Activated naive CD8-positive, alpha-beta T cell treated with anti-CD3 and anti-CD28 coated beads, Interleukin-2, amount 50 U/mL, for 24 hours (primary cell): ENCODE results near the gene ITIH4.

Experiments
- ATAC-seq: fragments of 150-1000 bp; cut with Tn5 transposase; one replicate; pipeline ENCODE4 v1.10.0; 2021
- DNase-seq: peaks from one replicate; pipeline ENCODE4 v3.0.0; 2021
- H3K27ac Mint-ChIP-seq: one replicate; pipeline ENCODE4 v1.8.0; 2021; ENCODE audit warnings: mild to moderate bottlenecking, mixed read lengths
- H3K27me3 Mint-ChIP-seq: one replicate; pipeline ENCODE4 v1.8.0; 2021; ENCODE audit warnings: mixed read lengths
- H3K36me3 Mint-ChIP-seq: one replicate; pipeline ENCODE4 v1.8.0; 2021; ENCODE audit warnings: low read depth, mixed read lengths
- H3K4me1 Mint-ChIP-seq: one replicate; pipeline ENCODE4 v1.8.0; 2021; ENCODE audit warnings: mixed read lengths
- H3K4me3 Mint-ChIP-seq: one replicate; pipeline ENCODE4 v1.8.0; 2021; ENCODE audit warnings: mild to moderate bottlenecking, moderate library complexity, mixed read lengths
- H3K9me3 Mint-ChIP-seq: one replicate; pipeline ENCODE4 v1.8.0; 2021; ENCODE audit warnings: mixed read lengths

Gene ITIH4

GRCh38 chr3:52830535-52831258 is at the start of gene ITIH4:
Gene ITIH4, minus strand, starts transcription at chr3:52830672. Its CDS starts 30 bp downstream, at chr3:52830642.
- Mint-ChIP-seq H3K27ac (no peak within 1 kb of the TSS), H3K27me3 (no peaks in the 10 kb centered on the region), H3K4me3 (no peak within 1 kb of the TSS), H3K9me3 (no peaks in the 10 kb centered on the region), H3K36me3 (no peaks in the 10 kb centered on the region), H3K4me1 (no peaks in the 10 kb centered on the region)
- no peak for DNase-seq
- ATAC-seq: no peak

GRCh38 chr3:52880047-52880446 is 49.6 kb upstream of the ITIH4 start:
- Mint-ChIP-seq H3K9me3 (no peaks in the 10 kb centered on the region), H3K4me3 (no peak overlapping the region), H3K36me3 (peaks cover 7% of the 10 kb centered on the region), H3K4me1 (peaks cover 16% of the 10 kb centered on the region), H3K27ac (no peak overlapping the region), H3K27me3 (no peaks in the 10 kb centered on the region)
- no peak for DNase-seq
- ATAC-seq: no peak

DNA sequence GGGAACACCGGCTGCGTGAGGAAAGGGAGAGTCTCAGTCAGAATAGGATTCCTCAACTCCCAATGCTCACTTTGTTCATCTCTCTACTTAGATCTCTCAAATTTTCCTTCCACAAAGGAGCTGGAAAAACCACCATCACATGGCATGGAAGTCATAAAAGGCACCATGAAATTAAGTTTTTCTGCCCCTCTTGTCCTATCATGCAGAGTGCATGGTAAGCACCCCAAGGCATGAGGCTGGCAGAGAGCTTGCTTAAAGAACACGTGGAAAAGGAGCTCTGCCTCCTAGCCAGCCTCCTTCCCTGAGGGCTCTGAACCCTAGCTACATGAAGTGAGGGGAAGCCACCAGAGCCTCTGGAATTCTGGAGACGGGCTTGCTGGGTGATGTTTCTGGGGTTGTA is 49.1 kb upstream of the ITIH4 start:
- no peaks in the 10 kb centered on the region for H3K9me3 Mint-ChIP-seq
- H3K27ac Mint-ChIP-seq: no peak overlapping the region
- DNase-seq (no peak), ATAC-seq (no peak)
- no peaks in the 10 kb centered on the region for H3K27me3 Mint-ChIP-seq
- H3K36me3 Mint-ChIP-seq: peaks cover 2% of the 10 kb centered on the region
- H3K4me3 Mint-ChIP-seq: no peak overlapping the region
- peaks cover 20% of the 10 kb centered on the region for H3K4me1 Mint-ChIP-seq

GRCh38 chr3:52879090-52879489 is 48.6 kb upstream of the ITIH4 start:
- Mint-ChIP-seq H3K4me1 (peaks cover 24% of the 10 kb centered on the region), H3K36me3 (no peaks in the 10 kb centered on the region), H3K4me3 (no peak overlapping the region), H3K27ac (no peak overlapping the region), H3K27me3 (no peaks in the 10 kb centered on the region), H3K9me3 (no peaks in the 10 kb centered on the region)
- DNase-seq (no peak), ATAC-seq (no peak)

DNA sequence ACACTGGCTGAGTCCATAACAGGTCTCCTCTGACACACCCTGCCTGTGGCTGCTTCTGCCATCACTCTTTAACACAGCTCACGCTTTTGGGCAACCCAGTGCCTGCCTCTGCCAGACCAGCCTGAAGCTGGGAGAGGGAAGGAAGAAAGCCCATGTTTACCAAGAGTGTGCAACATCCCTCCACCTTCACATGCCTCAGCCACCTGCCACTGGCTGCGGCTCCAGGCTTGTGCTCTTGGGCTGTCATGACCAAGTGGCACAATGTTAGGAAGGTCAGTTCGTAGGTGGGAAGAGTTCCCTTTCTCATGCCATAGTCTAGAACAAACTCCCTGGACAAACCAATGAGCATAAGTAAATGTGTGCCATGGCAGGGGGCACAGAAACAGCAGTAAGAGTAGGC is 46.6 kb upstream of the ITIH4 start:
- Mint-ChIP-seq H3K9me3 (no peaks in the 10 kb centered on the region), H3K27me3 (no peaks in the 10 kb centered on the region), H3K27ac (no peak overlapping the region), H3K4me3 (no peak overlapping the region), H3K4me1 (peaks cover 30% of the 10 kb centered on the region), H3K36me3 (no peaks in the 10 kb centered on the region)
- DNase-seq (no peak), ATAC-seq (no peak)

DNA sequence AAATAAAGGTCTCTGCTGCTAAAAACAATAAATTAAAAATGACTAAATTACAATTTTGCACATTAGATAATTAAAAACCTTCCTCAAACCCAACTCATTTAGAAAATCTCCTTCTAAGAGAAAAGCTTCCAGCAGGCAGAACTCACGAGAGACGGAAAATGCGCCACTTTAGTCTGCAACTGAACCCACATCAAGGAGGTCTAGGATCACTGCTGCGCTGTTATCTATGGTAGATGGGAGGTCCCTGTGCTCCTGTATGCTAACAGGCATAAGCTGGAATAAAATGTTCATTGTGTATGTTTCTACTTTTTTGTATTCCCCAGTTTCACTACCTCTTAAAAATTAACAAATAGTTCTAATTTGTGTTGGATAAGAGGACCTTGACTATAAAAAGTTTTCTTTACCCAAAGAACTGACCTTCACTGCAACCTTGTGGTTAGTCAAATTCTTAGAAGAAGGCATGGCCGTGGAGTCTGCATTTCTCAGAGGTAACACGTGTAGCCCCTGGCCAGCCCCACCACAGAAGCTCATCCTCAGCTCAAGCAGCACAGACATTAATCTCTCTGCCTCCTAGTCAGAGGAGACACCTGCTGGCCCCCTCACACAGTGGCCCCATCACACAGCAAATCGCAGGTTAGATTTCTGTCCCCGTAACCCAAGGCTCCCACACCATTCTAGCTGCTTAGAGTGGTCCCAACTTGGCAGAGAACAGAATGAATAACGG is 44.6 kb upstream of the ITIH4 start:
- Mint-ChIP-seq H3K27ac (peak overlapping the region; percentile 66), H3K27me3 (no peaks in the 10 kb centered on the region), H3K4me1 (peaks cover 28% of the 10 kb centered on the region), H3K9me3 (no peaks in the 10 kb centered on the region), H3K36me3 (no peaks in the 10 kb centered on the region), H3K4me3 (peak overlapping the region; percentile 36)
- ATAC-seq (peak; percentile 62), DNase-seq (no peak)

- no peak overlapping the region for H3K27ac Mint-ChIP-seq
- H3K4me3 Mint-ChIP-seq: no peak overlapping the region
- no peak for ATAC-seq
- DNase-seq: no peak
- H3K9me3 Mint-ChIP-seq: no peaks in the 10 kb centered on the region
- peaks cover 27% of the 10 kb centered on the region for H3K4me1 Mint-ChIP-seq
- H3K36me3 Mint-ChIP-seq: no peaks in the 10 kb centered on the region
- no peaks in the 10 kb centered on the region for H3K27me3 Mint-ChIP-seq
Observed at GRCh38 chr3:52874160-52874701, 43.8 kb upstream of the ITIH4 start.

DNA sequence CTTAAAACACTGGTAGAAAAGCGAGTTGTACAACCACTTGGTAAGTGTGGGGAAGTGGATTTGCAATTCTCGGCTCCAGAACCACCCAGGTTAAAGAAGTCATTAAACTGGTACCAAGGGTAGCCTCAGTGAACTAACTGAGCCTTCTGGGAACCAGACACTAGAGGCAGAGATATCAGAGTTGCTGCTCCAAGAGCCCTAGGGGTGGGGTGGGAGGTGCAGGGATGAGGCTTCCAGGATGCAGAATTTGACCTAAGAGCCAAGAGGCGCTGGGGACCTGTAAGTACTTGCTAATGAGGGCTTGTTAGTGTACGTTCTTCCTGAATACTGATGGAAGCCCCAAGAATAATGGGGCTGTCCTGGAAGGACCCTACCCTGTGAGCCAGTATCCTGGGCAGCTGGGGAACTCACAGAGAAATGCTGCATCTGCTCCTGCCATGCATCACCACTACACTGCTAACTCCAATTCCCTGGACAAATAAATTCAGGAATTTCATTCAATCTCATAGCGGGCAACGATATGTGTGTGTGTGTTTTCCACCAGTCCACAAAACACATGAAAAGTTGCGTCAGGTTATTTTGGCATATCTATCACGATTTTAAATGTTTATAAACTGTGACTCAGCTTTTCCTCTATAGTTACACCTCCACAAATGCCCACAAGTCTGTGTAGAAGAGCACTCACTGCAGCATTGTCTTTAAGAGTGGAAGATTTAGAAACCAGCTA is 43.1 kb upstream of the ITIH4 start:
- no peak overlapping the region for H3K4me3 Mint-ChIP-seq
- H3K9me3 Mint-ChIP-seq: no peaks in the 10 kb centered on the region
- no peak overlapping the region for H3K27ac Mint-ChIP-seq
- DNase-seq: no peak
- H3K36me3 Mint-ChIP-seq: peaks cover 2% of the 10 kb centered on the region
- no peaks in the 10 kb centered on the region for H3K27me3 Mint-ChIP-seq
- H3K4me1 Mint-ChIP-seq: peaks cover 27% of the 10 kb centered on the region
- ATAC-seq: peak; percentile 58

- no peak for ATAC-seq
- H3K9me3 Mint-ChIP-seq: no peaks in the 10 kb centered on the region
- no peak overlapping the region for H3K27ac Mint-ChIP-seq
- no peak for DNase-seq
- H3K4me3 Mint-ChIP-seq: no peak overlapping the region
- H3K4me1 Mint-ChIP-seq: peaks cover 27% of the 10 kb centered on the region
- H3K27me3 Mint-ChIP-seq: no peaks in the 10 kb centered on the region
- peaks cover 2% of the 10 kb centered on the region for H3K36me3 Mint-ChIP-seq
Observed at GRCh38 chr3:52872245-52872644, 41.8 kb upstream of the ITIH4 start.

DNA sequence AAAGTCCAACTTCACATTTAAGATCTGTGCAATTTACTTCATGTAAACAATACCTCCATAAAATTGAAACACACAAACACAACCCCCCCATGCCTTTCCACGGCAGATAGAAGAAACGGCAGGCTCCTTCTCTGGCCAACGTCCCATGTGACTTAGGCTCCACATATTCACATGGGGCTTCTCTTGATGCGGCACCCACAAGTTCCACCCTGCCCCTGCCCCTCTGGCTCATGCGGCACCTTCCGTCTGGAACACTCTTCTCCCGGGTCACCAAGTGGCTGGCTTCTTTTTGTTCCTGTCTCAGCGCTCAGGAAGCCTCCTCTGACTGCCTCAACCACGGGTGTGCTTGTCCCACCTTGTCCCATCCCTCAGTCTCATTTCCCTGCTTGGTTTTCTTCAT is 41.3 kb upstream of the ITIH4 start:
- Mint-ChIP-seq H3K4me3 (no peak overlapping the region), H3K36me3 (peaks cover 2% of the 10 kb centered on the region), H3K4me1 (peaks cover 27% of the 10 kb centered on the region), H3K27me3 (no peaks in the 10 kb centered on the region), H3K9me3 (no peaks in the 10 kb centered on the region), H3K27ac (no peak overlapping the region)
- DNase-seq: no peak
- ATAC-seq: no peak

DNA sequence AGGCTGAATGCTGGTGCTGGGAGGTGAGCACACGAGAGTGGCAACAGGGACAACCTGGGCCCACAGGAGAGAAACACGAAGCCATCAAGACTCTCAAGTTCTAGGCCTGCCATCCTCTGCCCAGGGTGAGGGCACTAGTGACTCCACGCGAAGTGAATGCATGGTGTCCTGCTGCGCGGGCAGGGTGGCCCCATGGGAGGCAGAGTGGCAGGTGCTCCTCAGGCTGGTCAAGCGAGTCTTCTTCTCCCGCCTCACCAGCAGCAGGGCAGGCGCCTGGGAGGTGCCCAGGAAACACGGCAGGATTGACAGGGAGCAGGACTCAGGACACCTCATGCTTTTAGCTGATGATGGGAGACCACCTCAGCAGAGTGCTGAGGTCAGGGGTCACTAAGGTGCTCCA is 40.0 kb upstream of the ITIH4 start:
- Mint-ChIP-seq H3K9me3 (peaks cover 5% of the 10 kb centered on the region), H3K4me3 (no peak overlapping the region), H3K36me3 (peaks cover 12% of the 10 kb centered on the region), H3K27ac (no peak overlapping the region), H3K4me1 (peaks cover 23% of the 10 kb centered on the region), H3K27me3 (no peaks in the 10 kb centered on the region)
- ATAC-seq: no peak
- DNase-seq: no peak

DNA sequence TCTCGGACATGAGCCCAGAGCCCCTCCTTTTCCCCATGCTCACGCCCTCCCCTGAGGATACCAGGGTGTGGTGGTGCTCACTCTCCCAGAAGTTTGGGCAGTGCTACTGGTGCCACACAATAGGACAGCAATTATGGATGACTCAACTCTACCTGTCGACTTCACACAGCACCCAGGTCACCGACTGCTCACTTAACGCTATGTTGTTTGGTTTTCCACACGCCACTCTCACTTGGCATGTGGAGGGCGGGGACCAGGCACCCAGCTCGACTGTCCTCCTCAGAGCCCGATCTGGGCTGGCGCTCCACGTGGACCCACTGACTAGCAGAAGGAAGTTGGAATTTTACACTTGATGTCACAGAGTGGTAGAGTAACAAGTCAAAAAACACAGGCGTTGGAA is 36.0 kb upstream of the ITIH4 start:
- Mint-ChIP-seq H3K36me3 (peaks cover 27% of the 10 kb centered on the region), H3K9me3 (peaks cover 9% of the 10 kb centered on the region), H3K4me3 (no peak overlapping the region), H3K27ac (no peak overlapping the region), H3K27me3 (no peaks in the 10 kb centered on the region), H3K4me1 (peaks cover 4% of the 10 kb centered on the region)
- no peak for ATAC-seq
- DNase-seq: no peak

- DNase-seq (no peak), ATAC-seq (no peak)
- Mint-ChIP-seq H3K27ac (no peak overlapping the region), H3K9me3 (peaks cover 9% of the 10 kb centered on the region), H3K4me1 (peaks cover 3% of the 10 kb centered on the region), H3K4me3 (no peak overlapping the region), H3K36me3 (peaks cover 27% of the 10 kb centered on the region), H3K27me3 (no peaks in the 10 kb centered on the region)
Observed at GRCh38 chr3:52865994-52866393, 35.5 kb upstream of the ITIH4 start.

GRCh38 chr3:52860424-52860768 is 29.9 kb upstream of the ITIH4 start:
- no peak for DNase-seq
- Mint-ChIP-seq H3K4me1 (no peaks in the 10 kb centered on the region), H3K27ac (no peak overlapping the region), H3K4me3 (no peak overlapping the region), H3K27me3 (no peaks in the 10 kb centered on the region), H3K9me3 (peaks cover 4% of the 10 kb centered on the region), H3K36me3 (peaks cover 14% of the 10 kb centered on the region)
- ATAC-seq: no peak
